ENCODE data around the gene OBSCN. TPM values are rescaled to one million over a fixed set of nuclear protein-coding genes. Genes with fewer than 3 reads are reported as not detected.
A peak's percentile ranks its signal among the peaks of the same experiment; 100 is the strongest.

Gene OBSCN
- polyA plus RNA-seq, 3 donors: 32.0 to 53.4 (median 48.5) TPM

- no peak for DNase-seq
These were observed 207.4 kb downstream of the OBSCN start for GRCh38 chr1:228415221-228415620.

GRCh38 chr1:228415853-228416216 is 208.0 kb downstream of the OBSCN start:
- DNase-seq: no peak

- DNase-seq: peak; percentile 54
These were observed 208.5 kb downstream of the OBSCN start, which contains the start of gene TRIM17 for GRCh38 chr1:228416217-228416933. TRIM17 (minus strand) TSS chr1:228416861; CDS start chr1:228415072, 1,789 bp downstream.

GRCh38 chr1:228417061-228417460 is 209.2 kb downstream of the OBSCN start:
- DNase-seq: no peak

- DNase-seq: no peak
These were observed 209.8 kb downstream of the OBSCN start for GRCh38 chr1:228417483-228418203.

- DNase-seq: no peak
These were observed 213.4 kb downstream of the OBSCN start for GRCh38 chr1:228420968-228421826.

- DNase-seq: no peak
These were observed 215.7 kb downstream of the OBSCN start for GRCh38 chr1:228423404-228424053.

GRCh38 chr1:228424685-228425660 is 217.1 kb downstream of the OBSCN start:
- no peak for DNase-seq

- DNase-seq: no peak
These were observed 218.8 kb downstream of the OBSCN start for GRCh38 chr1:228426518-228427175.

- no peak for DNase-seq
These were observed 220.6 kb downstream of the OBSCN start for GRCh38 chr1:228428412-228428811.

Other genes with a start within 250 kb of the OBSCN start
- under 1 TPM; 0.12 to 0.23 (median 0.22) TPM for gene WNT3A, start 201.0 kb upstream of the OBSCN start, polyA plus RNA-seq (ENCODE audit: insufficient read length in 3 of 3)
- 100 to 1,000 TPM; 332 to 390 (median 367) TPM for gene ARF1, start 125.3 kb upstream of the OBSCN start, polyA plus RNA-seq (ENCODE audit: insufficient read length in 3 of 3)
- gene C1orf35, start 104.7 kb upstream of the OBSCN start, polyA plus RNA-seq (ENCODE audit: insufficient read length in 3 of 3): 10 to 100 TPM; 20.8 to 26.1 (median 23.3) TPM
- gene MRPL55, start 98.7 kb upstream of the OBSCN start, polyA plus RNA-seq (ENCODE audit: insufficient read length in 3 of 3): 10 to 100 TPM; 48.5 to 55.6 (median 54.4) TPM
- 100 to 1,000 TPM; 113 to 167 (median 157) TPM for gene GUK1, start 67.8 kb upstream of the OBSCN start, polyA plus RNA-seq (ENCODE audit: insufficient read length in 3 of 3)
- gene GJC2, start 58.1 kb upstream of the OBSCN start, polyA plus RNA-seq (ENCODE audit: insufficient read length in 3 of 3): 1 to 10 TPM in 2 of 3 donors, under 1 TPM in 1; 0.59 to 1.1 (median 1.0) TPM
- 1 to 10 TPM; 5.9 to 8.1 (median 6.1) TPM for gene IBA57, start 42.2 kb upstream of the OBSCN start, polyA plus RNA-seq (ENCODE audit: insufficient read length in 3 of 3)
- 10 to 100 TPM; 17.8 to 23.3 (median 21.0) TPM for gene TRIM11, start 198.8 kb downstream of the OBSCN start, polyA plus RNA-seq (ENCODE audit: insufficient read length in 3 of 3)
- 10 to 100 TPM in 2 of 3 donors, 1 to 10 TPM in 1; 7.8 to 14.4 (median 13.3) TPM for gene TRIM17, start 208.8 kb downstream of the OBSCN start, polyA plus RNA-seq (ENCODE audit: insufficient read length in 3 of 3)

All from renal pelvis (tissue), 4 donors.